Measurements from ENCODE around the gene VPS45. TPM values are rescaled to one million over a fixed set of nuclear protein-coding genes. Genes with fewer than 3 reads are reported as not detected.
"Not testable (repeated sequence)": the region's sequence is repeated elsewhere in the genome, so short reads cannot be mapped to it uniquely, and the experiment has no call there.

The VPS45 gene
- total RNA-seq, 1 donor: 36.9 TPM

DNA sequence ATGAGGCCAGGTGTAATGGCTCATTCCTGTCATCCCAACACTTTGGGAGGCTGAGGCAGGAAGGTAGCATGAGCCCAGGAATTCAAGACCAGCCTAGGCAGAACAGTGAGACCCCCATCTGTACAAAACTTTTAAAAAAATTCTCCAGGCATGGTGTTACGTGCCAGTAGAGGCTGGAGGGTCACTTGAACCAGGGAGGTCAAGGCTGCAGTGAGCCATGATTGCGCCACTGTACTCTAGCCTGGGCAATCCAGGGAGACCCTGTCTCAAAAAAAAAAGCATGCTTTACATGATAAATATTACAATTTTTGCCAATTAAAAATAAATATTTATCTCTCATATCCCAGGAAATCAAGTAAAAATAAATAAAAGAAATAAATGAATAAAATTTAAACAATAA is 17.6 kb upstream of the VPS45 start:
- TF ChIP-seq CTCF (IDR thresholded peaks at IDR 0.05; ENCODE audit: extremely low read depth, low read depth, low read length): no peak
- no peak for DNase-seq (ENCODE audit: insufficient read length, low spot score, missing footprints)
- no peaks in the 10 kb centered on the region for H3K36me3 ChIP-seq (ENCODE audit: insufficient read depth, low read length)

GRCh38 chr1:150051089-150051373 is 16.5 kb upstream of the VPS45 start:
- Histone ChIP-seq H3K27me3 (ENCODE audit: insufficient read depth, low read length) (no peaks in the 10 kb centered on the region), H4K20me1 (ENCODE audit: insufficient read depth, low read length) (no peaks in the 10 kb centered on the region), H3K4me2 (ENCODE audit: insufficient read depth, low read length) (no peak overlapping the region), H3K4me3 (ENCODE audit: insufficient read depth, low read length) (no peak overlapping the region), H3K4me1 (ENCODE audit: insufficient read depth, low read length) (no peaks in the 10 kb centered on the region), H3K27ac (ENCODE audit: low read depth, low read length) (no peak overlapping the region), H3K36me3 (ENCODE audit: insufficient read depth, low read length) (no peaks in the 10 kb centered on the region), H3K9me3 (ENCODE audit: low read depth, low read length) (no peaks in the 10 kb centered on the region), H2AFZ (ENCODE audit: low read length) (no peak overlapping the region), H3K79me2 (ENCODE audit: insufficient read depth, low read length) (no peaks in the 10 kb centered on the region)
- no peak for DNase-seq (ENCODE audit: insufficient read length, low spot score, missing footprints)
- no peak for TF ChIP-seq CTCF (IDR thresholded peaks at IDR 0.05; ENCODE audit: extremely low read depth, low read depth, low read length)

More for the DNA sequence above, 17.6 kb upstream of the VPS45 start:
- H3K79me2 ChIP-seq (ENCODE audit: insufficient read depth, low read length): no peaks in the 10 kb centered on the region
- no peak overlapping the region for H2AFZ ChIP-seq (ENCODE audit: low read length)
- H3K4me1 ChIP-seq (ENCODE audit: insufficient read depth, low read length): no peaks in the 10 kb centered on the region
- H3K4me2 ChIP-seq (ENCODE audit: insufficient read depth, low read length): no peak overlapping the region
- H4K20me1 ChIP-seq (ENCODE audit: insufficient read depth, low read length): no peaks in the 10 kb centered on the region
- H3K9me3 ChIP-seq (ENCODE audit: low read depth, low read length): no peaks in the 10 kb centered on the region
- no peak overlapping the region for H3K4me3 ChIP-seq (ENCODE audit: insufficient read depth, low read length)
- no peak overlapping the region for H3K27ac ChIP-seq (ENCODE audit: low read depth, low read length)
- no peaks in the 10 kb centered on the region for H3K27me3 ChIP-seq (ENCODE audit: insufficient read depth, low read length)

GRCh38 chr1:150051905-150052412 is 15.6 kb upstream of the VPS45 start:
- not testable (repeated sequence) for H2AFZ ChIP-seq (ENCODE audit: low read length); H3K79me2 ChIP-seq (ENCODE audit: insufficient read depth, low read length); H3K27ac ChIP-seq (ENCODE audit: low read depth, low read length); H3K27me3 ChIP-seq (ENCODE audit: insufficient read depth, low read length); H3K36me3 ChIP-seq (ENCODE audit: insufficient read depth, low read length); H3K4me2 ChIP-seq (ENCODE audit: insufficient read depth, low read length); H3K9me3 ChIP-seq (ENCODE audit: low read depth, low read length); H3K4me1 ChIP-seq (ENCODE audit: insufficient read depth, low read length); DNase-seq (ENCODE audit: insufficient read length, low spot score, missing footprints); H4K20me1 ChIP-seq (ENCODE audit: insufficient read depth, low read length); H3K4me3 ChIP-seq (ENCODE audit: insufficient read depth, low read length)

- Histone ChIP-seq H3K4me1 (ENCODE audit: insufficient read depth, low read length) (no peaks in the 10 kb centered on the region), H3K27ac (ENCODE audit: low read depth, low read length) (no peak overlapping the region)
Measured at GRCh38 chr1:150053926-150054325, 13.7 kb upstream of the VPS45 start.

GRCh38 chr1:150055507-150055906 is 12.1 kb upstream of the VPS45 start:
- H3K9me3 ChIP-seq (ENCODE audit: low read depth, low read length); H3K27ac ChIP-seq (ENCODE audit: low read depth, low read length); H3K36me3 ChIP-seq (ENCODE audit: insufficient read depth, low read length): not testable (repeated sequence)

More at GRCh38 chr1:150053926-150054325, 13.7 kb upstream of the VPS45 start:
- Histone ChIP-seq H3K27me3 (ENCODE audit: insufficient read depth, low read length) (no peaks in the 10 kb centered on the region), H4K20me1 (ENCODE audit: insufficient read depth, low read length) (no peaks in the 10 kb centered on the region), H2AFZ (ENCODE audit: low read length) (no peak overlapping the region), H3K4me3 (ENCODE audit: insufficient read depth, low read length) (no peak overlapping the region), H3K79me2 (ENCODE audit: insufficient read depth, low read length) (no peaks in the 10 kb centered on the region), H3K4me2 (ENCODE audit: insufficient read depth, low read length) (no peak overlapping the region), H3K9me3 (ENCODE audit: low read depth, low read length) (no peaks in the 10 kb centered on the region), H3K36me3 (ENCODE audit: insufficient read depth, low read length) (no peaks in the 10 kb centered on the region)
- no peak for DNase-seq (ENCODE audit: insufficient read length, low spot score, missing footprints)
- TF ChIP-seq CTCF (IDR thresholded peaks at IDR 0.05; ENCODE audit: extremely low read depth, low read depth, low read length): no peak

More at GRCh38 chr1:150055507-150055906, 12.1 kb upstream of the VPS45 start:
- not testable (repeated sequence) for H3K4me2 ChIP-seq (ENCODE audit: insufficient read depth, low read length); H2AFZ ChIP-seq (ENCODE audit: low read length); H3K4me1 ChIP-seq (ENCODE audit: insufficient read depth, low read length); H4K20me1 ChIP-seq (ENCODE audit: insufficient read depth, low read length); H3K79me2 ChIP-seq (ENCODE audit: insufficient read depth, low read length); DNase-seq (ENCODE audit: insufficient read length, low spot score, missing footprints); H3K4me3 ChIP-seq (ENCODE audit: insufficient read depth, low read length); H3K27me3 ChIP-seq (ENCODE audit: insufficient read depth, low read length)

All from osteoblast (primary cell).